ENCODE data around the gene B3GNT5. TPM values are rescaled to one million over a fixed set of nuclear protein-coding genes. Genes with fewer than 3 reads are reported as not detected.

Gene B3GNT5
- total RNA-seq, 1 experiment from 2014 or later: 7.7 TPM

- POLR2A ChIA-PET: interaction anchor here (1.1 kb wide), 1 partner anchor 19 kb away, joined by 3 read pairs; no protein-coding TSS in a partner anchor
- H3K9me3 Mint-ChIP-seq: no peaks in the 10 kb centered on the region
- H3K27ac Mint-ChIP-seq: no peak overlapping the region
- H3K4me3 Mint-ChIP-seq: no peak overlapping the region
- ATAC-seq (no peak), DNase-seq (ENCODE audit: low spot score) (no peak)
- peaks cover 7% of the 10 kb centered on the region for H3K4me1 Mint-ChIP-seq
- H3K36me3 Mint-ChIP-seq: no peaks in the 10 kb centered on the region
- H3K27me3 Mint-ChIP-seq (ENCODE audit: low read depth): no peaks in the 10 kb centered on the region
- TF ChIP-seq NFE2L1 (CRISPR knock-in tag; IDR thresholded peaks at IDR 0.05) (no peak), TP53 (CRISPR knock-in tag; IDR thresholded peaks at IDR 0.05) (no peak), NFATC4 (CRISPR knock-in tag; IDR thresholded peaks at IDR 0.05) (no peak), STAT6 (CRISPR knock-in tag; conservative IDR thresholded peaks at IDR 0.05; ENCODE audit: low read depth) (no peak), USF2 (CRISPR knock-in tag; IDR thresholded peaks at IDR 0.05) (no peak), PRDM15 (CRISPR knock-in tag; IDR thresholded peaks at IDR 0.05) (no peak), FOXP1 (CRISPR knock-in tag; IDR thresholded peaks at IDR 0.05; ENCODE audit: borderline replicate concordance) (no peak), NR3C1 (CRISPR knock-in tag; conservative IDR thresholded peaks at IDR 0.05; ENCODE audit: low read depth) (no peak), AR (CRISPR knock-in tag; IDR thresholded peaks at IDR 0.05) (no peak), ATF1 (CRISPR knock-in tag; IDR thresholded peaks at IDR 0.05) (no peak), NFYB (CRISPR knock-in tag; conservative IDR thresholded peaks at IDR 0.05; ENCODE audit: low read depth) (no peak), SMAD3 (CRISPR knock-in tag; IDR thresholded peaks at IDR 0.05; ENCODE audit: borderline replicate concordance) (no peak), OVOL2 (CRISPR knock-in tag; IDR thresholded peaks at IDR 0.05; ENCODE audit: borderline replicate concordance) (no peak), GRHL2 (CRISPR knock-in tag; IDR thresholded peaks at IDR 0.05; ENCODE audit: insufficient replicate concordance, severe bottlenecking) (no peak), ZNF138 (CRISPR knock-in tag; conservative IDR thresholded peaks at IDR 0.05) (no peak)
- TF ChIP-seq, protein P1, sequence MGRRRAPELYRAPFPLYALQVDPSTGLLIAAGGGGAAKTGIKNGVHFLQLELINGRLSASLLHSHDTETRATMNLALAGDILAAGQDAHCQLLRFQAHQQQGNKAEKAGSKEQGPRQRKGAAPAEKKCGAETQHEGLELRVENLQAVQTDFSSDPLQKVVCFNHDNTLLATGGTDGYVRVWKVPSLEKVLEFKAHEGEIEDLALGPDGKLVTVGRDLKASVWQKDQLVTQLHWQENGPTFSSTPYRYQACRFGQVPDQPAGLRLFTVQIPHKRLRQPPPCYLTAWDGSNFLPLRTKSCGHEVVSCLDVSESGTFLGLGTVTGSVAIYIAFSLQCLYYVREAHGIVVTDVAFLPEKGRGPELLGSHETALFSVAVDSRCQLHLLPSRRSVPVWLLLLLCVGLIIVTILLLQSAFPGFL (CRISPR knock-in tag; IDR thresholded peaks at IDR 0.05; ENCODE audit: borderline replicate concordance): no peak
- TF ChIP-seq, protein P2, sequence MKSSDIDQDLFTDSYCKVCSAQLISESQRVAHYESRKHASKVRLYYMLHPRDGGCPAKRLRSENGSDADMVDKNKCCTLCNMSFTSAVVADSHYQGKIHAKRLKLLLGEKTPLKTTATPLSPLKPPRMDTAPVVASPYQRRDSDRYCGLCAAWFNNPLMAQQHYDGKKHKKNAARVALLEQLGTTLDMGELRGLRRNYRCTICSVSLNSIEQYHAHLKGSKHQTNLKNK (CRISPR knock-in tag; IDR thresholded peaks at IDR 0.05): no peak
- CTCF ChIA-PET: interaction anchor here (2.0 kb wide), 1 partner anchor 19 kb away, joined by 5 read pairs; no protein-coding TSS in a partner anchor
Measured at GRCh38 chr3:183284570-183284969, 31.5 kb downstream of the B3GNT5 start.
